ENCODE measurements around the gene GOLGA6B.
"Not testable (repeated sequence)": the region's sequence is repeated elsewhere in the genome, so short reads cannot be mapped to it uniquely, and the experiment has no call there.

DNA sequence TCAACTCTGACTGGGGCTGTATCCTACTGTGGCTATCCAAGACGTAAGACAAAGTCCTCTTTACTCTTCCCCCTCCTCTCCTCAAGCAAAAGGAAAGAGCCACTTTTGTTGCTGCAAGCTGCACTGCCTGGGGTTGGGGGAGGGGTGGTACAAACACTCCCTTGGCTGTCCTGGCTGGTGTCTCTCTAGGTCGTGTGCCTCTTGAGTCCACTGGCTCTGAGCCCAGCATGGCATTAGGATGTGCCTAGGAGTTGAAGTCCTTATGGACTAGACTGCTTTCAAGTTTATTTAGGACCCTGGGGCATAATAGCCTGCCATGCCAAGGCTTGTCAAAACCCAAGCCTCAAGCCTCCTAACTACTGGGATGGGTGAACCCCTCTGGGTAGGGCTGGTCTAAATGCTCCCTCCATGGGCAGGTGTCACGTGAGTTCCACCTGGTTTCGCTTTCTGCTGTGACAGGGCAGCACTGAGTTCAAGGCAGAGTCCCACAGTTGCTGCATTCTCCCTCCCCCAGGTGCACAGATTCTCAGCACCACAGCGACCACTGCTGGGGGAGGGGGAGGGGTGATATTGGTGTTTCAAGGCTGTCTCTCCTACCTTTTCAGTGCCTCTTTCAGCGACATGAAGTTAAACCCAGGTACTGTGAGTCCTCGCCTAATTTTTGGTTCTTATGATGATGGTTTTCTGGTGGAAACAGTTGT lies 38.8 kb upstream of the GOLGA6B start:
- TF ChIP-seq EZH2 (IDR thresholded peaks at IDR 0.05; ENCODE audit: borderline replicate concordance, low read depth, low read length, poor library complexity, severe bottlenecking) = not testable (repeated sequence)
- TF ChIP-seq, protein P1, sequence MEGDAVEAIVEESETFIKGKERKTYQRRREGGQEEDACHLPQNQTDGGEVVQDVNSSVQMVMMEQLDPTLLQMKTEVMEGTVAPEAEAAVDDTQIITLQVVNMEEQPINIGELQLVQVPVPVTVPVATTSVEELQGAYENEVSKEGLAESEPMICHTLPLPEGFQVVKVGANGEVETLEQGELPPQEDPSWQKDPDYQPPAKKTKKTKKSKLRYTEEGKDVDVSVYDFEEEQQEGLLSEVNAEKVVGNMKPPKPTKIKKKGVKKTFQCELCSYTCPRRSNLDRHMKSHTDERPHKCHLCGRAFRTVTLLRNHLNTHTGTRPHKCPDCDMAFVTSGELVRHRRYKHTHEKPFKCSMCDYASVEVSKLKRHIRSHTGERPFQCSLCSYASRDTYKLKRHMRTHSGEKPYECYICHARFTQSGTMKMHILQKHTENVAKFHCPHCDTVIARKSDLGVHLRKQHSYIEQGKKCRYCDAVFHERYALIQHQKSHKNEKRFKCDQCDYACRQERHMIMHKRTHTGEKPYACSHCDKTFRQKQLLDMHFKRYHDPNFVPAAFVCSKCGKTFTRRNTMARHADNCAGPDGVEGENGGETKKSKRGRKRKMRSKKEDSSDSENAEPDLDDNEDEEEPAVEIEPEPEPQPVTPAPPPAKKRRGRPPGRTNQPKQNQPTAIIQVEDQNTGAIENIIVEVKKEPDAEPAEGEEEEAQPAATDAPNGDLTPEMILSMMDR (conservative IDR thresholded peaks at IDR 0.05; ENCODE audit: low read depth, low read length) = not testable (repeated sequence)

All from A673 (cell line).